ENCODE data around the gene CMTM2.

- TF ChIP-seq, protein P1, sequence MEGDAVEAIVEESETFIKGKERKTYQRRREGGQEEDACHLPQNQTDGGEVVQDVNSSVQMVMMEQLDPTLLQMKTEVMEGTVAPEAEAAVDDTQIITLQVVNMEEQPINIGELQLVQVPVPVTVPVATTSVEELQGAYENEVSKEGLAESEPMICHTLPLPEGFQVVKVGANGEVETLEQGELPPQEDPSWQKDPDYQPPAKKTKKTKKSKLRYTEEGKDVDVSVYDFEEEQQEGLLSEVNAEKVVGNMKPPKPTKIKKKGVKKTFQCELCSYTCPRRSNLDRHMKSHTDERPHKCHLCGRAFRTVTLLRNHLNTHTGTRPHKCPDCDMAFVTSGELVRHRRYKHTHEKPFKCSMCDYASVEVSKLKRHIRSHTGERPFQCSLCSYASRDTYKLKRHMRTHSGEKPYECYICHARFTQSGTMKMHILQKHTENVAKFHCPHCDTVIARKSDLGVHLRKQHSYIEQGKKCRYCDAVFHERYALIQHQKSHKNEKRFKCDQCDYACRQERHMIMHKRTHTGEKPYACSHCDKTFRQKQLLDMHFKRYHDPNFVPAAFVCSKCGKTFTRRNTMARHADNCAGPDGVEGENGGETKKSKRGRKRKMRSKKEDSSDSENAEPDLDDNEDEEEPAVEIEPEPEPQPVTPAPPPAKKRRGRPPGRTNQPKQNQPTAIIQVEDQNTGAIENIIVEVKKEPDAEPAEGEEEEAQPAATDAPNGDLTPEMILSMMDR (IDR thresholded peaks at IDR 0.05; ENCODE audit: poor library complexity, severe bottlenecking): no peak
- no peak for TF ChIP-seq TAF1 (IDR thresholded peaks at IDR 0.05; ENCODE audit: low read depth)
- no peak for TF ChIP-seq RAD21 (conservative IDR thresholded peaks at IDR 0.05)
- TF ChIP-seq EZH2 (IDR thresholded peaks at IDR 0.05; ENCODE audit: borderline replicate concordance, insufficient read depth, low read length, poor library complexity, severe bottlenecking): no peak
- TF ChIP-seq POLR2AphosphoS5 (IDR thresholded peaks at IDR 0.05): no peak
These were observed 27.4 kb upstream of the CMTM2 start for GRCh38 chr16:66551788-66552285.
